IPS-18a (cell line): ENCODE results near the gene CALY.
A peak's percentile ranks its signal among the peaks of the same experiment; 100 is the strongest.

Source experiments
- H3K27ac ChIP-seq: one replicate; pipeline ENCODE4 v1.5.1; 2013; ENCODE audit warnings: low read length
- H3K27me3 ChIP-seq: one replicate; pipeline ENCODE4 v1.6.1; 2013; ENCODE audit warnings: mild to moderate bottlenecking, low read length; ENCODE audit not compliant: control insufficient read depth, insufficient read depth
- H3K36me3 ChIP-seq: one replicate; pipeline ENCODE4 v1.6.1; 2013; ENCODE audit warnings: low read depth, low read length; ENCODE audit not compliant: control insufficient read depth
- H3K4me1 ChIP-seq: one replicate; pipeline ENCODE4 v1.6.1; 2013; ENCODE audit warnings: low read depth, low read length; ENCODE audit not compliant: control insufficient read depth
- H3K4me3 ChIP-seq: one replicate; pipeline ENCODE4 v1.5.1; 2013; ENCODE audit warnings: low read length
- H3K9ac ChIP-seq: one replicate; pipeline ENCODE4 v1.6.1; 2013; ENCODE audit warnings: mild to moderate bottlenecking, low read length, moderate library complexity
- H3K9me3 ChIP-seq: one replicate; pipeline ENCODE4 v1.6.1; 2013; ENCODE audit warnings: low read depth, low read length; ENCODE audit not compliant: control insufficient read depth

Gene CALY

GRCh38 chr10:133364645-133365431, 28.1 kb upstream of the CALY start:
- no peak overlapping the region for H3K4me3 ChIP-seq
- no peak overlapping the region for H3K9ac ChIP-seq
- no peak overlapping the region for H3K27ac ChIP-seq
- peaks cover 5% of the 10 kb centered on the region for H3K27me3 ChIP-seq
- peaks cover 58% of the 10 kb centered on the region for H3K36me3 ChIP-seq
- H3K9me3 ChIP-seq = no peaks in the 10 kb centered on the region
- H3K4me1 ChIP-seq = no peaks in the 10 kb centered on the region

DNA sequence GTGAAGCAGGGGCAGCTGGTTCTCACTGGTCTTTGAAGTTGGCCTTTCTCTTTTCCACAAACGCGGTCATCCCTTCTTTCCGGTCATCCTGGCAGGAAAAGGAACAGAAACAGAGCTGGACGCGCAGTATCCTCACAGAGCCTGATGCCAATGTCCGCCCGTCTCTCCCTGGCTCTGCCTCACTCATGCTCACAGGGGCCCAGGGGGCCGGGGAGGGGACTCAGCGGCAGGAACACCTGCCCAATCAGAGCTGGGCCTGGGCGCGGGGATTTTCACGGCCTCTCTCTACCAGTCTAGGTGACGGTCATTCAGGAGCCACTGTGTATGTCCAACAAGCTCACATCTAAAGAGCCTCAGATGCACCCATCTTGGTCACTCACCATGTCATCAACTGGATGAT, 26.1 kb upstream of the CALY start:
- Histone ChIP-seq H3K9me3 (no peaks in the 10 kb centered on the region), H3K27me3 (peaks cover 9% of the 10 kb centered on the region), H3K4me3 (no peak overlapping the region), H3K27ac (no peak overlapping the region), H3K36me3 (peaks cover 43% of the 10 kb centered on the region), H3K9ac (no peak overlapping the region), H3K4me1 (no peaks in the 10 kb centered on the region)

- Histone ChIP-seq H3K27ac (no peak overlapping the region), H3K9ac (no peak overlapping the region), H3K4me1 (no peaks in the 10 kb centered on the region), H3K36me3 (peaks cover 42% of the 10 kb centered on the region), H3K27me3 (peaks cover 9% of the 10 kb centered on the region), H3K9me3 (no peaks in the 10 kb centered on the region), H3K4me3 (no peak overlapping the region)
These were observed 25.2 kb upstream of the CALY start for GRCh38 chr10:133361773-133362441.

GRCh38 chr10:133361227-133361626, 24.5 kb upstream of the CALY start:
- H3K27me3 ChIP-seq = peaks cover 9% of the 10 kb centered on the region
- no peak overlapping the region for H3K27ac ChIP-seq
- no peaks in the 10 kb centered on the region for H3K9me3 ChIP-seq
- H3K4me1 ChIP-seq = no peaks in the 10 kb centered on the region
- no peak overlapping the region for H3K9ac ChIP-seq
- no peak overlapping the region for H3K4me3 ChIP-seq
- peaks cover 35% of the 10 kb centered on the region for H3K36me3 ChIP-seq

DNA sequence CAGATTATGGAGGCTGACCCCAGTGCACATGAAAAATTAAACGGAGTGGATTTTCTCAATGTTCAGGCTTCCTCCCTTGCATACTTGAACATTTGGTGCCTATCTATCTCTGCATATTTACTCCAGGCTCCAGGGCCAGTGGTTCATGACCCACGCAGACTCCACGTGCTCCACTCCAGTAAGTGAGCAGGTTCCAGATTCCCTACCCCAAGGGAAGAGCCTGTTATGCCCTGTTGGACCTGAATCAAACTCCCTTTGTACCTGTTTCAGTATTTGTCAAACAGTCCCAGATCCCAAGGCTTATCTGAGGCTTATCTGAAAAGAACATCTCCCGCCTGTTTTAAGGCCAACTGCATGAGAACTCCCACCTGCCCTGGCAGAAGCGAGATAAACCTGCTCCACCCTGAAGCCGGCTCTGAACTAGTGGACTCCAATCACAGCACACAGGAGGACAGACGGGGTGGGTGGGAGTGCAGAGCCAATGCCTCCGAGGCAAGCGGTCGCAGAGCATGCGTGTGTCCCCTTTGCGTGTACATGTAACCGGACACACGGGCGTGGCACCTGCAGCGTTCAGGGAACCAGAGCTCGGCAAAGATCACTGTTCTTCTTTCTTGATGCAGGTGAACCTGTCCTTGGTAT, 23.4 kb upstream of the CALY start:
- Histone ChIP-seq H3K9ac (no peak overlapping the region), H3K9me3 (no peaks in the 10 kb centered on the region), H3K4me1 (no peaks in the 10 kb centered on the region), H3K36me3 (peaks cover 31% of the 10 kb centered on the region), H3K27ac (no peak overlapping the region), H3K4me3 (no peak overlapping the region), H3K27me3 (peaks cover 9% of the 10 kb centered on the region)

DNA sequence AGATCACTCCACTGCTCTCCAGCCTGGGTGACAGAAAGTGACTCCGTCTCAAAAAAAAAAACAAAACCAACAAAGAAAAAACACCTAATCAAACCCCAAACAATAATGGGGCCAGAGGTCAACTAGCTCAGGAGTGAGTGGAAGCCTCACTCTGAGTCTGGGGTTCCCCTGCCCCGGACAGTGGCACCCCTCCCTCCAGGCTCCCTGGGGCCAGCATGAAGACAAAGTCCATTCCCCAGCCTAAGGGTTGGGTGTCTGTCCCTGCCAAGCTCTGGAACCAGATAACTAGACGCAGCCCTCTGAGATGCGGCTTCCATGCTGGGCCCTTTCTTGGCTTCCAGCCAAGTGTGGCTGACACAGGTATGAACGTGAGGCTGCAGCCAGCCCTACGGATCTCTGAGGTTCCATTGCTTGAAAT, 22.9 kb upstream of the CALY start:
- peaks cover 29% of the 10 kb centered on the region for H3K36me3 ChIP-seq
- peaks cover 9% of the 10 kb centered on the region for H3K27me3 ChIP-seq
- H3K9me3 ChIP-seq = no peaks in the 10 kb centered on the region
- no peak overlapping the region for H3K27ac ChIP-seq
- no peak overlapping the region for H3K4me3 ChIP-seq
- H3K9ac ChIP-seq = no peak overlapping the region
- no peaks in the 10 kb centered on the region for H3K4me1 ChIP-seq

DNA sequence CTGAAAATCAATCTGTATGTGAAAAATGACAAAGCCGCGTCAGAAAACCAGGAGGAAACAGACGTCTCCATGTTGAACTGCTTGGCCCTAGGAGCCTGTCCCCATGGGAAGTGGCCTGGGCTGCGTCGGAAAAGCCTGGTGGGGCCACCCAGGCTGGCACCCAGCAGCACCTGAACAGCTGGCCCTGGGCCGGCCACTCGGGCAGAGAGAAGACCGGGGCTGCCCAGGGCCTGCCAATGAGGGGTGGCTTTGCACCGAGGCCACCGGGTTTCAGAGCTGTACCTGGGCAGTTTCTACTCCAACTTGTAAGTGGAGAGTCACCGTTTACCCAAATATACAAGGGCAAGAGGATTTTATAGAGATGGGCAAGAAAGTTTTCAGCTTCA, 22.2 kb upstream of the CALY start:
- Histone ChIP-seq H3K36me3 (peaks cover 24% of the 10 kb centered on the region), H3K4me3 (no peak overlapping the region), H3K27ac (no peak overlapping the region), H3K4me1 (no peaks in the 10 kb centered on the region), H3K9me3 (no peaks in the 10 kb centered on the region), H3K27me3 (peaks cover 9% of the 10 kb centered on the region), H3K9ac (no peak overlapping the region)

DNA sequence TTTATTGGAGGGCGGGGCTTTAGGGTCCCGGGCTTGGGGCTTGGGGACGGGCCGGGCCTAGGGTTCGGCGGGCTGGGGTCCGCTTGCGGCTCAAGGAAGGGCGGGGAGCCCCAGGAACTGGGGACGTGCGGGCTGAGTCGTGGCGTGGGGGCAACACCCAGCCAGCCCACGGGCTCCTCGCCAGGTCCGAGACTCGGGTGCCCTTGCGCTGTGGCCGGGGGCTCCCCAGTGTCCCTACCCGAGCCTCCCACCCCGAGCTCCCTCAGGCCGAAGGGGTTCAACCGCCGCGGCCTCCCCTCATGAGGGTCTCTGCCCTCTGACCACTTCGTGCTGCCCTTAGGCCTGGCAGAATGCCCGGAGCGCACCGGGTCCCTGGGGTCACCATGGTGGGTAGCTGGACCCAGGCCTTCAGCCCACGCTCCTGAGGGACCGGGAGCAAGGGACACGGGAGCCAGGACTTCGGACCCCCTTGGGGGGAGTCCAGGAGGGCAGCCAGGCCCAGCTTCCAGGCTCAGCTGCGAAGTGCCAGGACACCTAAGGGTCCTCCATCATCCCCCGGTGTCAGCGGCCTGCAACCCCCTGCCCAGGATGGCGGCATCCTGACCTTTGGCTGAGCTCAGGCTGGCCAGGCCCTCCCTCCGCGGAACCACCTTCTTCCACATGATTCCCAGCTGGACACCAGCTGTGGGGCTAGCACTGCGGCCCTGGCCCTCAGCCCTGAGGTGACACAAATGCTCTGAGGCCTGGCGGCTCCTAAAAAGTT, 21.6 kb upstream of the CALY start:
- H3K27me3 ChIP-seq = peaks cover 9% of the 10 kb centered on the region
- H3K36me3 ChIP-seq = peaks cover 21% of the 10 kb centered on the region
- H3K27ac ChIP-seq = no peak overlapping the region
- no peak overlapping the region for H3K9ac ChIP-seq
- H3K9me3 ChIP-seq = no peaks in the 10 kb centered on the region
- no peak overlapping the region for H3K4me3 ChIP-seq
- H3K4me1 ChIP-seq = no peaks in the 10 kb centered on the region

- H3K4me1 ChIP-seq = no peaks in the 10 kb centered on the region
- H3K27ac ChIP-seq = no peak within 1 kb of the TSS
- peaks cover 12% of the 10 kb centered on the region for H3K36me3 ChIP-seq
- peak within 1 kb of the TSS; percentile 73 for H3K4me3 ChIP-seq
- no peaks in the 10 kb centered on the region for H3K9me3 ChIP-seq
- H3K27me3 ChIP-seq = peaks cover 9% of the 10 kb centered on the region
- H3K9ac ChIP-seq = peak within 1 kb of the TSS; percentile 59
These were observed 20.8 kb upstream of the CALY start, which contains the start of gene FUOM for GRCh38 chr10:133357285-133358161. TSS of gene FUOM (minus strand) at chr10:133358019. CDS start at chr10:133358007, 12 bp downstream.

DNA sequence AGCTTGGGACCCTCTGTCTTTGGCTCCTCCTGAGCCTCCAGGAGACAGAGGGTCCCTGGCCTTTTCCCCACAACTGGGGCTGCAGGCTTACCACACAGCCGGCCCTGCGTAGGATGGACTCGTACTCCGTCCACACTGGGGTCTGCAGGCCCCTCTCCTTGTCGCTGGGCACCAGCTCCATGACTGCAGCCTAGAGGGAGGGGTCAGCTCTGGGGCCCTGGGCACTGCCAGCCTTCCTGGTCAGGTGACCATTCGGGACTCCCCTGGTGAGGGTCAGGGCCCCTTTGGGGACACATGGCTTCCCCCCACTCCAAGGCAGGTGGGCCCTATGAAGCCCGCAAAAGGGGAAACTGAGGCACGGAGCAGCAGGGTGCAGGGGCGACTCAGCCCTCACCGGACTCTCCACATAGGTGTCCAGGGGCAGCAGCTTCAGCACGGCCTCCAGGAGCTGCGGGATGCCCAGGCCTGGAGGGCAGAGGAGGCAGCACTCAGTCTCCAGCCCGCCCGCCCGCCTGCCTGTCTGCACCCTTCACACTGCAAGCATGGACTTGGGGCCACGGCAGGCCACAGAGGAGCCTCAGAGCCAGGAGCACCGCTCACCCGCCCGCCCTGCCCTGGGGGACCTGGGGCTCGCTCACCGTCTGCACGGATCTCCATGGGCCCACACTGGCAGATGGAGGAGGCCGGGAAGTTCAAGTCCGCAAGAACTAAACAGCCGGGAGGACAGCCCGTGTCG, 20.0 kb upstream of the CALY start:
- Histone ChIP-seq H3K27me3 (peaks cover 9% of the 10 kb centered on the region), H3K9ac (peak overlapping the region; percentile 59), H3K27ac (no peak overlapping the region), H3K9me3 (no peaks in the 10 kb centered on the region), H3K4me3 (peak overlapping the region; percentile 73), H3K4me1 (no peaks in the 10 kb centered on the region), H3K36me3 (peaks cover 5% of the 10 kb centered on the region)
